Measurements from ENCODE around the gene FGF12.
"Not testable (repeated sequence)": the region's sequence is repeated elsewhere in the genome, so short reads cannot be mapped to it uniquely, and the experiment has no call there.

The FGF12 gene

GRCh38 chr3:192577271-192577670, 150.1 kb downstream of the FGF12 start:
- no peak for DNase-seq

DNA sequence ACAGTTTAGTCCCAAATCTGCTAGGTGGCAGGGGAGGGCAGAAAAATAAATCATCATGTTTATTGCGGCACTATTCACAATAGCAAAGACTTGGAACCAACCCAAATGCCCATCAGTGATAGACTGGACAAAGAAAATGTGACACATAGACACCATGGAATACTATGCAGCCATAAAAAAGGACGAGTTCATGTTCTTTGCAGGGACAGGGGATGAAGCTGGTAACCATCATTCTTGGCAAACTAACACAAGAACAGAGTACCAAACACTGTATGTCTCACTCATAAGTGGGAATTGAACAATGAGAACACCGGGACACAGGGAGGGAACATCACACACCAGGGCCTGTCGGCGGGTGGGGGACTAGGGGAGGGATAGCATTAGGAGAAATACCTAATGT, 150.6 kb downstream of the FGF12 start:
- DNase-seq: not testable (repeated sequence)

- DNase-seq: no peak
Observed at GRCh38 chr3:192575879-192576506, 151.3 kb downstream of the FGF12 start.

GRCh38 chr3:192573240-192573639, 154.1 kb downstream of the FGF12 start:
- DNase-seq: no peak

DNA sequence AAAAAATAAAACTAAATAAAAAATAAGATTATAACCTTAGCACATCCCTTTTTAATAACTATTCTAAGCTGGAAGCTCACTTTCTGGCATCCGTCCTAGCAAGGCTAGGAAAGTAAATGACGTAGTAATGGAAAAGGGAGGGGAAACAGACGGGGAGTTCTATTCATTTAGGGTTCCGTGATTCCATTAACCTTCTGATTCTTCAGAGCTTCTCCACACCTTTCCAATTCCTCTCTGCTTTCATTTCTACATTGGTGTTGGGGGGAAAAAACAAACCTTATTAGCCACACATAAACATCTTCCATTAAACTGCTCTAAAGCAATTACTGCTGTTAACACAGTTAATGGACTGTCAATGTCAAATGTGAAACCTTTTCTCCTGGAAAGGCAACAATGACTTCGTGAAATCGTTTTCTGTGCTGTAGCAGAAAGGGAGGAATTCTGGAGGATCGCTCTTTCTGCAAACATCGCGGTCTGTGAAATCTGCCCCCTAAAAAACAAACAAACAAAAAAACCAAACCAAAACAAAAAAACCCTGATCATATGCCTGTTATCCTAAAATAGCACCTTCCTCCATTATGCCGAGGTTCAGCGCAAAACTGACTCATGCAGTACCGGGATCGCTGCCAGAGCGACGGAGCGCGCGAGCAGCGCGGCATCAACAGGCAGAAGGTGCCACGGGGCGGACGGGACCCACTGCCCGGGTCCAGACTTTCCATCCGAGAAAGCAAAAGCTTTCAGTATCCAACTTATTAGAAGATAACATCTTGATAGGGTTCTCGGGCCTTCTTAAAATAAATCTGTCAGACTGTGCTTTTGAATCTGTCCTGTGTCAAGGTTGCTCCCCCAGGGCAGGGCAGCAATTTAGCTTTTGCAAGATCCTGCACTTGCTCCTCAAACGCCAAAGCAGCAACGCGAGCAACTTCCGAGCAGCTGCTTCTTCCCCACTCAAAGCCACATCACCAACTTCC, 156.2 kb downstream of the FGF12 start:
- no peak for DNase-seq

- no peak for DNase-seq
Observed at GRCh38 chr3:192570315-192570714, 157.0 kb downstream of the FGF12 start.

- peak; percentile 49 for DNase-seq
Observed at GRCh38 chr3:192566706-192567290, 160.5 kb downstream of the FGF12 start.

GRCh38 chr3:192564611-192565010, 162.7 kb downstream of the FGF12 start:
- DNase-seq: no peak

DNA sequence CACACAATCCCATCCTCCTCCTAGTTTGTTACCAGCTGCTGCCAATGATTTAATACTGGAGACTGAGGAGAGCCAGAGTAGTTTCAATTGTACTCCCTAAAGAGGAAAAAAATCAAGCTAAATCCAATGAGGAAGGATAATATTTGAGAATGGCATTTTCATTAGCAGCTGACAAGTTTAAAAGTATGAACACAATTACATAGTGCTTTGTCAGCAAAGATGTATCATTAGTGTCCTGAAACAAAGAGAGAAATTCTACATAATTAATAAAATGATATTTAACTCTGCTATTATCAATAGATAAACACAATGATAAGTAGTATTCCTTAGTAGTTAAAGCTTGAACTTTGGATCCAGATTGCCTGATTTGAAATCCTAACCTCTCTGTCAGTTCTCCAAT, 163.9 kb downstream of the FGF12 start:
- DNase-seq: no peak

GRCh38 chr3:192553707-192554106, 173.6 kb downstream of the FGF12 start:
- DNase-seq: no peak

- DNase-seq: no peak
Observed at GRCh38 chr3:192550356-192550755, 177.0 kb downstream of the FGF12 start.

GRCh38 chr3:192545333-192545732, 182.0 kb downstream of the FGF12 start:
- no peak for DNase-seq

DNA sequence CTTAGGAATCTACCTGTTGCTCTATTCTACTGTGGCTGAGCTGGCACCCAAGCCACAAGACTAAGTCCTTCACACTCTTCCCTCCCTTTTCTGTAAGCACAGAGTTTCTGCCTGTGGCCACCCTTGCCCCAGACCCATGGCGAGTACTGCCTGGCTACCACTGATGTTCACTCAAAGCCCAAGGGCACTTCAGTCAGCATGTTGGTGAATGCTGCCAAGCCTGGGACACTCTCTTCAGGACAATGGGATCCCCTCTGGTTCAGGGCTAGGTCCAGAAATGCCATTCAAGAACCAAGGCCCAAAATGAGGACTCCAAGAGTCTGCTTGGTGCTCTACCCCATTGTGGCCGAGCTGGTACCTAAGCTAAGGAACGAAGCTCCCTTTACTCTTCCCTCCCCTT, 184.2 kb downstream of the FGF12 start:
- DNase-seq: no peak

DNA sequence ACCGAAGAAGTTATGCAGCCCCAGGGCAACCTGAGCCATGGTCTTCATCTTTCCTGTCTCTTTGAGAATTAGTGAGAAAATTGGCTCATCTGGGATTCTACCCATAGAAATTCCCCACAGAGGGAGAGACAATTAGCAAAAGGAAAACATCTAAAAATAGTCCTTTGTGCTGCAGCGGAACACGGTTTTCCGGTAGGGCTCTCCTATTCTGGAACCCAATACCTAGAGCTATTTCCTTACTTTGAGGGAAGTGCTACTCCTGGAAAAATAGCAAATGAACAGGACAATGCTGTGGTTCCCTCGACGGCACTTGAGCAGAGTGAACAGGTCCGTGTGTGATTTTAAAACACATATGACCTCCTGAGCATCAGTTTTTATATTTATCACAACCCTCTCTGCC, 210.5 kb downstream of the FGF12 start:
- DNase-seq: no peak

GRCh38 chr3:192515664-192516045, 211.7 kb downstream of the FGF12 start:
- DNase-seq: no peak

- no peak for DNase-seq
Observed at GRCh38 chr3:192514754-192515663, 212.3 kb downstream of the FGF12 start.

- no peak for DNase-seq
Observed at GRCh38 chr3:192514081-192514753, 213.1 kb downstream of the FGF12 start.

DNA sequence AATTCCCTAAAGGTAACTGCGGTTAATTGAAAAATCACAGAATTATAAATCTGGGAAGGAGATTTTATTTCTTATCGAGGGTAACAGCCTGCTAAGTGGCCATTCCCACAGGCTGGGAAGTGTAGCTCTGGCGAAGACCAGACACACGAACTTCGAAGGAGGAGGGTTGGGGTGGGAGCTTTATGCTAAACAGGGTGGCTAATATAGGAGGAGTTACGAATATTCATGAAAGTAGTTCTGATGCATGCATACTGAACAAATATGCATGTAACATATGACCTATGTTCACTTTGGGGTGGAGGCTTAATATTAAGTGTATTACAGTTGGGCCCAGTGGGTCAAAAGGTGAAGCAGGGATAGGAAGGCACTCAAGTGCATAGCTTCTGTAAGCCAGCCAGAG, 221.6 kb downstream of the FGF12 start:
- DNase-seq: no peak

DNA sequence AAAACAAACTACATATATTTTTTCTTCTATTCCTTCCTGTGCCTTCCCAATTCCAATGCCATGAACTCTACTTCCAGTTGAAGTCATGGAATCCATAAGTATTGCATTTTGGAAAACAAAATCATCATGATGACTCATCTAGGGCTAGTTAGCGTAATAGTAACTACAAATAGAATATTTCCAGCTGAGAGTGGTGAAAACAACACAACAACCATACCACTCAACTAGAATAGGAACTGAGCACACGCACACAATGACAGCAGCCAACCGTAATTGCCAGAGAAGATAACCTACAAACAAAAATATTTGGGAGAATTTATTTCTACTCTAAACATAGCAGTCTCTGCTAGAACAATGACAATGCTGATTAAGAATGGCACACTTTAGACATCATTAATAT, 225.9 kb downstream of the FGF12 start:
- DNase-seq: no peak

DNA sequence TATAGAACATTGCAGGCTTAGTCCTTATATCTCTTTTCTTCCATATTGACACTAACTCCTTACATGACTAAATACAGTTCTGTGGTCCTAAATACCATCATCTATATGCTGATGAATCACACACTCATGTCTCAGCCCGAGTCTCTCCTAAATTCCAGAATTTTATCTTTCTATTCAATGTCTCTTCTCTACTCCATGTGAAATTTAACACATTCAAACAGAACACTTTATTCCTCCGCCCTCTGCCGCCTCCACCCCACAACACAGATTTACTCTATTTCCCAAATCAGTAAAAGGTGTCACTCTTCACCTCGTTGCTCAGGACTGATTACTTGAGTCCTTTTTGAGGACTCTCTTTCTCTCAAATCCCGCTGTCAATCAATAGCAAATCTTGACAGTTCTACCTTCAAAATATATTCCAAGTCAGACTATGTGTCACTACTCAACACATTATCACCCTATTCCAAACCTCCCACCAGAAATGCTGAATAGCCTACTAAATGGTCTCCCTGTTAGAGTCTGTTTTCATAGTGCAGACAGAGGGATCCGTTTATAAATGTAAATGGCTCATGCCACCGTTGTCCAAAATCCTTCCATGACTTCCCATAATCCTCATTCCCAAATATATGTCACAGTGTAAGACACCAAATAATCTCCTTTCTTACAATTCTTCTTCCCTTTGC, 230.3 kb downstream of the FGF12 start:
- no peak for DNase-seq

DNA sequence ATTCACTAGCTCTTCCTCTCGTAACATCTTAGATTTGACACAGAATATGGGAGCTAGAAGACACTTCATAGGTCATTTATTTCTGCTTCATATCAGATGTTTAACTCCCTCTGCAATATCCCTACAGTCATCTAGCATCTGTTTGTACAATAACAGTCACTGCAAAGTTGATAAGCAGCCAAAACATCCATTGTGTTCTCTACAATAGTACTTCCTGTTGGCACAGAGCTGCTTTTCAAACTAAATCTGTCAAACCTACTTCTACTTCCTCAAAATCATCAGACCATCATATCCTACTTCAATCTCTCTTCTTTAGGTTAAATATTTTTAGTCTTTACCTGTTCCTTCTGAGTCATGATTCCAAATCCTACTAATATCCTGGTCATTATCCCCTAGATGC, 233.2 kb downstream of the FGF12 start:
- DNase-seq: no peak

- DNase-seq: no peak
Observed at GRCh38 chr3:192490720-192491119, 236.6 kb downstream of the FGF12 start.
